Measurements from ENCODE around the gene KRTAP10-9.

DNA sequence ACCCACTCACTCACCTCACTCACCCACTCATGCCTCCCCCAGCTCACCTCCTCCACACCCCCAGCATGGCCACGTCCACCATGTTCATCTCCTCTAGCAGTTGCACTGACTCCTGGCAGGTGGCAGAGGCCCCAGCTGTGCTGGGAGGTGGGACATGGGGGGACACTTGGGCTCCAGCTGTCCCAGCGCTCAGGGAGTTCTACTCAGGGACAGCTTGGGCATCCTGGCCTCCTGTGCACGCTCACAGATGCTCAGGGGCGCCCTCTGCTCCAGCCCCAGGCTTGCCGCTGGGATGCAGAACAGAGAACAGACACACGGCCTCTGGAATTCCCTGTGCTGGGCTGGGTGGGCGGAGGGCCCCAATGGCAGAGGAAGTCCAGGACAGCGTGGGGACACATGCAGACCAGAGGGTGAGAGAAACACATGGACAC, 9.8 kb upstream of the KRTAP10-9 start:
- TF ChIP-seq, protein P1, sequence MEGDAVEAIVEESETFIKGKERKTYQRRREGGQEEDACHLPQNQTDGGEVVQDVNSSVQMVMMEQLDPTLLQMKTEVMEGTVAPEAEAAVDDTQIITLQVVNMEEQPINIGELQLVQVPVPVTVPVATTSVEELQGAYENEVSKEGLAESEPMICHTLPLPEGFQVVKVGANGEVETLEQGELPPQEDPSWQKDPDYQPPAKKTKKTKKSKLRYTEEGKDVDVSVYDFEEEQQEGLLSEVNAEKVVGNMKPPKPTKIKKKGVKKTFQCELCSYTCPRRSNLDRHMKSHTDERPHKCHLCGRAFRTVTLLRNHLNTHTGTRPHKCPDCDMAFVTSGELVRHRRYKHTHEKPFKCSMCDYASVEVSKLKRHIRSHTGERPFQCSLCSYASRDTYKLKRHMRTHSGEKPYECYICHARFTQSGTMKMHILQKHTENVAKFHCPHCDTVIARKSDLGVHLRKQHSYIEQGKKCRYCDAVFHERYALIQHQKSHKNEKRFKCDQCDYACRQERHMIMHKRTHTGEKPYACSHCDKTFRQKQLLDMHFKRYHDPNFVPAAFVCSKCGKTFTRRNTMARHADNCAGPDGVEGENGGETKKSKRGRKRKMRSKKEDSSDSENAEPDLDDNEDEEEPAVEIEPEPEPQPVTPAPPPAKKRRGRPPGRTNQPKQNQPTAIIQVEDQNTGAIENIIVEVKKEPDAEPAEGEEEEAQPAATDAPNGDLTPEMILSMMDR (conservative IDR thresholded peaks at IDR 0.05 in 1 of 2, IDR thresholded peaks at IDR 0.05 in 1 of 2; ENCODE audit: low read depth in 1 of 2, low read length in 2 of 2), result no peak
- TF ChIP-seq EZH2 (IDR thresholded peaks at IDR 0.05; ENCODE audit: low read length, missing control alignments), result no peak

All from fibroblast of lung (primary cell).